ENCODE measurements around the gene NAA30.

GRCh38 chr14:57352396-57353170, 37.8 kb upstream of the NAA30 start:
- TF ChIP-seq CTCF (IDR thresholded peaks at IDR 0.05; ENCODE audit: insufficient read depth, low read length, poor library complexity, severe bottlenecking) (no peak), EZH2phosphoT487 (conservative IDR thresholded peaks at IDR 0.05; ENCODE audit: low read length) (no peak)
